HG02970 (cell line): ENCODE data around the gene PPP2R5A.
"Not testable (repeated sequence)": the region's sequence is repeated elsewhere in the genome, so short reads cannot be mapped to it uniquely, and the experiment has no call there.

Experiments
- ATAC-seq: cut with Tn5 transposase; IDR thresholded peaks from one replicate; pipeline ENCODE4 v1.9.1; 2021; ENCODE audit warnings: mild to moderate bottlenecking, moderate library complexity, moderate number of reproducible peaks; ENCODE audit not compliant: unreplicated experiment, low FRiP score

Gene PPP2R5A

DNA sequence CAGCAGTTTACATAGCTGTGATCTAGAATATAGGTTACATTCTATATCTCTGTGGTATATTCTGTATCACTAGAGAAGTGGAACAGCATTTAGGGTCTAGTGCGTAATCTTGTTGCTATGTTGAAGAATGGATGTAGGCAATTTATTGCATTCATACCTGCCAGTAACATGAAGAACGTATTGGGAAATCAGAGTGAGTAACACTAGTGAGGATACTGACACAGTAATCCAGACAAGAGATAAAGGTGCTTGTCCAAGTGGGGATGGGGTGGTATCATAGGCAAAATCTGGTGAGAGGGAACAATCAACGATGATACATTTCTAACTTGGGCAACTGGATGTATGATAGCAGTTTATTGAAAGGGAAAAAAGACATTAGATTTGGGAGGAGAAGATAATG is 9.8 kb downstream of the PPP2R5A start:
- no peak for ATAC-seq

DNA sequence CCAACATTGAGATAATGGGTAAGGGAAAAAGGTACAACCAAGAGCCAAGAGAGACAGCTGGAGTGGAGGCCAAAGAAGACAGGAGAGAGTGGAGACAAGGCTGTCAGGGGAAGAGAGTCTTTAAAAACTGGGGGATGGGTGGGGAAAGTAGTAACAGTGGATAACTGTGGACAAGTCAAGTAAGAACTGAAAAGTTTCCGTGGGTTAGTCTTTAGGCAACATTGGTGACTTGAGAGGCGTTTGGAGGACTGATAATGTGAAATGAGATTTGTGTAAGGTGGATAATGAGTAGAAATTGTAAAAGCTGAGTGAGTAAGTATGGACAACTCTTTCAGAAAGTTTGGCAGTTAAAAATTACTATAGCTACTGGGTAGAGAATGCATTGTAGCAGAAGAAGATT is 10.4 kb downstream of the PPP2R5A start:
- no peak for ATAC-seq

DNA sequence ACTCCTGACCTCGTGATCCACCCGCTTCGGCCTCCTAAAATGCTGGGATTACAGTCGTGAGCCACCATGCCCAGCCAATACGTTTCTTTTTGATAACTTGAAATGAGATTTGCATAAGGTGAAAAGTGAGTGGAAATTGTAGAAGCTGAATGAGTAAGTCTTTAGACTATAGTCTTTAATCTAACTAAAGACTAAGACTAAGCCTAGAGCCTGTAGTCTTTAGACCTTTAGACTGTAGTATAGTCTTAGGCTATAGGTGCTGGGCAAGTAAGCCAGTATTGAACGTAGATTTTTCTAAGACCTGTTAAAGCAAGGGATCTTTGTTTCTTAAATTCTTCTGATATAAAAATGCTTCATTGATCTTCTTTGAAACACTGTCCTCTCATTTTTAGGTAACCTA is 12.1 kb downstream of the PPP2R5A start:
- ATAC-seq: no peak

DNA sequence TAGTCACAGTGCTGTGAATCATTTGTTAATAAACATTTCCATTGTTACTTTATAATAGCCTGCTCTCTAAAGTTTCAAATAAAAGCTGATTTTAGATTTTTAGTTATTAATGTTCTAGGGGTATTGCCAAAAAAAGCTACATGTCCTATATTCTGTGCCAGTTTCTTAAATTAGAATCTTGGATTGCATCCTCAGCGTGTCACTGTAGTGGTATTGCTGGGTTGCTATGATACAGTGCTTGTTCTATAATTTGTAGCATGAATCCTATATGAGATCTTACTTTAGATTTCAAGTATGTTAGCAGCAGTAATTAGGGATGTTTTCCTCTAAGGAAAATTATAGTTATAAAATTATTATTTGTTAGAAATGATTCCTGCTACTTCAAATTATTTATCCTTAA is 16.4 kb downstream of the PPP2R5A start:
- ATAC-seq: no peak

DNA sequence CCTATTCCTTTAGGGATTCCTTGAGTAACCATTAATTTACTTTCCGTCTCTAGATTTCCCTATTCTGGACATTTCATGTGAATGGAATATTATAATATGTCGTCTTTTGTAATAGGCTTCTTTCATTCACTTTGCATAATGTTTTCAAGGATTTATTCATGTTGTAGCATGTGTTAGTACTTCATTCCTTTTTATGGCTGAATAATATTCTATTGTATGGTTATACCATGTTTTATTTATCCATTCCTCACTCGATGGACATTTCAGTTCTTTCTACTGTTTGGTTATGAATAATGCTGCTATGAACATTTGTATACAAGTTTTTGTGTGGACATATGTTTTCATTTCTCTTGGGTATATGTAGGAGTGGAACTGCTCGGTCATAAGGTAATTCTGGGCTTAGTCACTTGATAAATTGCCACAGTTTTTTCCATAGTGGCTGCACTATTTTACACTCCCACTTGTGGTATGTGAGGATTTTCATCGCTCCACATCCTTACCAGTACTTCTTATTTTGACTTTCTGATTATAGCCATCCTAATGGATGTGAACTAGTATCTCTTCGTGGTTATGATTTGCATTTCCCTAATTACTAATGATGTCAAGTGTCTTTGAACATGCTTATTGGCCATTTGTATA is 17.7 kb downstream of the PPP2R5A start:
- ATAC-seq: no peak

DNA sequence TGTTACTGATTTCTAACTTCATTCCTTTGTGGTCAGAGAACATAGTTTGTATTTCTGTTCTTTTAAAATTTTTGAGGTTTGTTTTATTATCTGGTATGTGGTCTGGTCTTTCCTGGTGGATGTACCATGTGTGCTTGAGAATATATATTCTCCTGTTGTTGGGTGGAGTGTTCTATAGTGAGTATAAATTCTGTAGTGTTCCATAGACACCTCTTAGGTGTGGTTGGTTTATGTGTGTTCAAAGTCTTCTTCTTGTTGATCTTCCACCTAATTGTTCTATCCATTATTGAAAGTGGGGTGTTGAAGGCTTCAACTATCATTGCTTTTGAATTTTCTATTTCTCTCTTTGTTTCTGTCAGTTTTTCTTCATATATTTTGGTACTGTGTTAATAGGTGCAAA is 20.1 kb downstream of the PPP2R5A start:
- no peak for ATAC-seq

DNA sequence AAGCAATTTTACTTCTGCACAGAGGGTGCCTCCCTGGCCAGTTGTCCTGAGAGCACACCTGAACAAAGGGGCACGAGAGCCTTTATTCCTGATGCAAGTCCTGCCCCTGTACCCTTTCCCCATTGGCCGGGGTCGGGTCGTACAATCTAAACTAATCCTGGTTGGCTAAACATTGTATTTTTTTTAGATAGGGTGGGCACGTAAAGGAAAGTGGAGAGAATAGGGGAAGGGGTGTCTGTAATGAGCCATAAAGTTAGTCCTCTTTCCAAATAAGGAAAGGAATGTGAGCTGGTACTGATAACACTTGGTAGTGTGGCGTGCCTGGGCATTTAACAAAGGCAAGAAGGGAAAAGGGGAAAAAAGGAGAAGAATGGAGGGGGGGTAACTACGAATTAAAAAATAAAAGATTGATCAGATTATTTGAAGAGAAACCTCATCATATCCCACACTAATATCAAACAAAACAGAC is 20.8 kb downstream of the PPP2R5A start:
- not testable (repeated sequence) for ATAC-seq

DNA sequence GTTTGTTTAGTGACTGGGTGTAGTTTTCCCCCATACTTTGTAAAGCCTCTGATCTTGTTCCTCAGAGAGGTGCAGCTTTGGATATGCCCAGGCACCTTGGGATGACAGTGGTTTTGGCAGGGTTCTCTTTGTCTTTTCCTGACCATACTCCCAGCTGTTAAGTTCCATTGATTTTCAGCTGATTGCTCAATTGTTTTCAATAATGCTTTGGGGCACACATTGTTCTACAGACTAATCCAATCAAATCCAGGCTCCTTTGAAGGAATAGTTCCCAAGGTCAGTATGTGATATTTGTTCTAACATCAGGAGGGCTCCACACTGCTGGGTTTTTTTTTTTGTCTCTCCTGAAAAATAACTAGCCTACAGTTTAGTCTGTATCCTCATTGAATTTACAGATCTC is 24.8 kb downstream of the PPP2R5A start:
- no peak for ATAC-seq

DNA sequence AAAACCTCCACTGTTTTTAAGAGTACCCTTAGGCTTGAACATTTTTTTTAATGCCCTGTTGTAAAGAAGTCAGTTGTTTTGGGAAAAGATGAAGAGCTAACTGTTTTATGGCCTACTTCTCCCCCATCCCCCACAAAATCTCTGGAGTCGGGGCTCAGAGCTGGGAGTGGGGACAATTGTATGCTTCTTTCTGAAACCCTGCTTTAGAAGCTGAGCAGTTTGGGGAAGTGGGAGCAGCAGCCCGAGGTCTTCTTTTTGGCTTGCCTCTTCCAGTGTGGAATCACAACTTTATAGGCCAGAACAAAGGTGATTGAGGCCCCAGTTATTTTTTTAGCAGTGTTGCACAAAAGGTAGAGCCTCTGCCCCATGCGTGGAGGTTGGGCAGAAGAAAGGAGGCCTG is 25.2 kb downstream of the PPP2R5A start:
- no peak for ATAC-seq

DNA sequence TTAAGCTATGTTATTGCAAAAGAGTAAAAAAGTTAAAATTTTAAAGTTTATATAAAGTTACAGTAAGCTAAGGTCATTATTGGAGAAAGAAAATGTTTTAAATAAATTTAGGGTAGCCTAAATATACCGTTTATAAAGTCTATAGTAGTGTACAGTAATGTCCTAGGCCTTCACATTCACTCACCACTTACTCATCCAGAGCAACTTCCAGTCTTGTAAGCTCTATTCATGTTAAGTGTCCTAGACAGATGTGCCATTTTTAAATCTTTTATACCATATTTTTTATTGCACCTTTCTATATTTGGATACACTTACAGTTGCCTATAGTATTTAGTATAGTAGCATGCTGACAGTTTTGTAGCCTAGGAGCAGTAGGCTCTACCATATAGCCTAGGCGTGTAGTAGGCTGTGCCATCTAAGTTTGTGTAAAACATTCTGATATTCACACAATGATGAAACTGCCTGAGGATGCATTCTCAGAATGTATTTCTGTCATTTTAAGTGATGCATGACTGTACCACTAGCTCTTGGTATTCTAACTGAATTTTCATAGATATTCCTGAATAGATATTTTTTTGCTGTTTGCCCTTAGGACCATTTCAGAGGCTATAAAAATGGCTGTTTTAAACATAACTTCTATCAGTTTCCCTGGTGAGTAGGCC is 26.8 kb downstream of the PPP2R5A start:
- no peak for ATAC-seq

DNA sequence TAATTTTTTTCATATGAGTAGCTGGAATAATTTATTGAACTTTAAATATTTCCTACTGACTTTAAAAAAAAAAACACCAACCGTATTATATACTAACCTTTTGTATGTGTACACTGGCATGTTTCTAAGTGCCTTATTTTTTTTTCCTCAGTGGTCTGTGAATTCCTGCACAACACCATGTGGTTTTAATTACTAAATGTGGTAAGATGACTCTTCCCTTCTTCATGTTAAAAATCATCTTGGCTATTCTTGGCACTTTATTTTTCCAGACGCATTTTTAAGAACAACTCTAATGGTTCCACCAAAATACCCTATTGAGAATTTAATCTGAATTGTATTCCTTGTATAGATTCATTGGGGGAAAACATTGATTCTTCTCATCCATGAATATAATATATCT is 28.4 kb downstream of the PPP2R5A start:
- no peak for ATAC-seq

DNA sequence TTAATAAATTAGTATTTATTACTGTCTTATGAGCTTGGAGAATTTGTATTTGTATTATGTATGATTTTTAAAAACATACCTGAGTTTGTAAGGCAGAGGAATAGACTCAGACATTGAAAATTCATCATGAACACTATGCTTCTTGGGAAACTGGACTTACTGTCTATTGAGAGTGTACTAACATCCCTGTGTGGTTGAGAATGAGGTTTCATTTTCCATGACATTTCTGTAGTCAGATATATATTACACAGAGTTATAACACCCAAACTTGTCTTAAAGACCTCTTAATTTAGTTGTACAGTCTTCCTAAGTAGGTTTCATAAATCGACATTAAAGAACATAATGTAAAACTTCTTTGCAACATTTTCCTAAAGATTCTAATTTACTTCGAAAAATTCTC is 30.0 kb downstream of the PPP2R5A start:
- no peak for ATAC-seq

DNA sequence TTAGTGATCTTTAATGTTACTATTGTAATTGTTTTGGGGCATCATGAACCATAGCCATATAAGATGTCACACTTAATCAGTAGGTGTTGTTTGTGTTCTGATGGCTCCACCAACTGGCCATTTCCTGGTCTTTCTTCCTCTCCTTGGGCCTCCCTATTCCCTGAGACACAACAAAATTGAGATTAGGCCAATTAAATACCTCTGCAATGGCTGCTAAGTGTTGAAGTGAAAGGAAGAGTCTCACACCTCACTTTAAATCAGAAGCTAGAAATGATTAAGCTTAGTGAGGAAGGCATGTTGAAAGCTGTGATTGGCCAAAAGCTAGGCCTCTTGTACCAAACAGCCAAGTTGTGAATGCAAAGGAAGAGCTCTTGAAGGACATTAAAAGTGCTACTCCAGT is 30.7 kb downstream of the PPP2R5A start:
- no peak for ATAC-seq

DNA sequence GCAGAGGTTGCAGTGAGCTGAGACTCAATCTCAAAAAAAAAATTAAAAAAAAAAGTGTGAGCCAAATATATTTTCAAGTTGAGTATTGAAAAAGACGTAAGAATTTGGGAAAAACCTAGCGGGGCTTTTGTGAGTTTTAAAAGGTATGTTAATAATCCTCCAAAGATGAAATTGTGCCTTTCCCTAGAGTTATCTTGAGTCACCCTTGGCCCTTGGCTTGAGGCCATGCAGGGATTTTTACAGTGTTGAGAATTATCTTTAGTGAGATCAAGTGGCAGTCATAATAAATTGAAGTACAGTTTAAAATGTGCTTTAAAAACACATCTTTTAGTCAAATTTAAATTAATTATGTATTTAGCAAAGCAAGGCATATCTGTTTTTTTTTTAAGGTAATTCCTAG is 32.7 kb downstream of the PPP2R5A start:
- ATAC-seq: no peak

DNA sequence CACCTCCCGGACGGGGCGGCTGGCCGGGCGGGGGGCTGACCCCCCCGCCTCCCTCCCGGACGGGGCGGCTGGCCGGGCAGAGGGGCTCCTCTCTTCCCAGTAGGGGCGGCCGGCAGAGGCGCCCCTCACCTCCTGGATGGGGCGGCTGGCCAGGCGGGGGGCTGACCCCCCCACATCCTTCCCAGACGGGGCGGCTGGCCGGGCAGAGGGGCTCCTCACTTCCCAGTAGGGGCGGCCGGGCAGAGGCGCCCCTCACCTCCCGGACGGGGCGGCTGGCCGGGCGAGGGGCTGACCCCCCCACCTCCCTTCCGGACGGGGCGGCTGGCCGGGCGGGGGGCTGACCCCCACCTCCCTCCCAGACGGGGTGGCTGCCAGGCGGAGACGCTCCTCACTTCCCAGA is 35.8 kb downstream of the PPP2R5A start:
- not testable (repeated sequence) for ATAC-seq

DNA sequence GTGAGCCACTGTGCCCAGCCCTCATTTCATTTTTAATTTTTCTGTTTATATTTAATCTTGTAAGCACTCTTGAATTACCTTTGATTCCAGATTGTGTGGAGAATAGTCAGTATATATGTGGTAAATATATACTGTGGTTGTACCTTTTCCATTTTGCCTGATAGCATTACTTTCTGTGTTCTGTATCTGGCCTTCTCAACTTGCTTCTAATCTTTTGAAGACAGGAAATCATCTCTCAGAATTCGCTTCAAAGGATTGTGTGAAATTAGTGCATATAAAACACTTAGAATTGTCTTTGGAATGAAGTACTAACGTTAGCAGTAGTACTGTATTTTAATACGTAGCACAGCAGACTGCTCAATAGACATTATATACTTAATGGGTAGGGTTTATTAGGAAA is 37.9 kb downstream of the PPP2R5A start:
- ATAC-seq: no peak

DNA sequence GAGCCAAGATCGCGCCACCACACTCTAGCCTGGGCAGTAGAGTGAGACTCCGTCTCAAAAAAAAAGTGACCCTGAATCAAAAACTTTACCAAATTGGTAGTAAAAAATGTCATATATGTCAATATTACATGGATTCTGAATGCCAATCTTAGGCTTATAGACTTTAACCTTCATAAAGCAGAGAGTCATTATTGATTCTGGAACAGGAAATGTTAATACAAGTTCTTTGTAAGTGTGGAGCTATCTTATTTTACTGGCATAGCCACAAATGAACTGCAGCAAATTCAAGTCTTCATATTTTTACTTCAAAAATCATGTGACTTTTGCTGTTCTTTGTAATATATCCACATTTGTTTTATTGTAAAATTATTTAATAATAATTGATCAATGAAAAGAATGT is 41.3 kb downstream of the PPP2R5A start:
- no peak for ATAC-seq

DNA sequence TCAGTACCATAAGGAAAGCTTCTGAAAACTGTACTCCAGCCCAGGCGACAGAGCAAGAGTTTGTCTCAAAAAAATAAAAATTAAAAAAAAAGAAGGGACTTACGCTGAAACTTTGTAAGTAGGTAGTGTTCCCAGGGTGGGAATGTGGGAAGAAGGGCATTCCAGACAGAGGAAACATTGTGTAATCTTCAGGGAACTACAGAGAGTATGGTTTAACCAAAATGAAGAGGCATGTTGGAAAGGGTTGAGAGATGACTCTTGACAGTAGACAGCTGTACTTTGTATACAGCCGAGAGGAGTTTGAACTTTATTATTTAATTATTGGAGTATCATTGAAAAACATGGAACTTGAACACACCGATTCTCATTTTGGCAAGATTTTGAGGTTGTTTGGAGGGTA is 43.0 kb downstream of the PPP2R5A start:
- no peak for ATAC-seq

DNA sequence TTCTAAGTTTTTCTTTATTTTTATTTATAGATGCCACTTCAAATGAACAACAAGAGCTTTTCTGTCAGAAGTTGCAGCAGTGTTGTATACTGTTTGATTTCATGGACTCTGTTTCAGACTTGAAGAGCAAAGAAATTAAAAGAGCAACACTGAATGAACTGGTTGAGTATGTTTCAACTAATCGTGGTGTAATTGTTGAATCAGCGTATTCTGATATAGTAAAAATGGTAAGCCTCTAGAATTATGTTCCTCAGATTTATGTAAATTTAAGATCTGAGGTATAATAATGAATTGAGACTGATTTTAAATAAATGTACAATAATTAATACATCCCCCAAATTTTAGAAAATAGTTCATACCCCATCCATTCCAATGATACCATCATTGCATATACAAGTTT is 43.9 kb downstream of the PPP2R5A start:
- ATAC-seq: no peak

DNA sequence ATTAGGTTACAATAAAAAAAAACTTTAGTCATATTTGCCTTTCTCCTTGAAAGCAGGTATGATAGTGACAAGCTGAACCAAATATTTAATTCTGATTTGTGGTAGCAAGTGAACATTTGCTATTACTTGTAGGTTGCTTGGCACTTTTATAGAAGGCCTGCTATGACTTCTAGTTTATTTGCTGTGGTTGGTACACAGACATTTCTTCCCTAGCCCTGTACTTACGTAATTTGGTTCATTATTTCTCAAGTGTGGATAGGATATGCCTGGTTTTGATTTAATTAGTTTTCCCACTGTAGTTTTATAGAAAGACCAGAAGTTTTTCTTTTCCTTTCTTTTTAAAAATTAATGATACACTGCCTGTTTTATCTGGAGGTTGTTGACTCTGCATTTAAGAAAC is 55.9 kb downstream of the PPP2R5A start:
- no peak for ATAC-seq

DNA sequence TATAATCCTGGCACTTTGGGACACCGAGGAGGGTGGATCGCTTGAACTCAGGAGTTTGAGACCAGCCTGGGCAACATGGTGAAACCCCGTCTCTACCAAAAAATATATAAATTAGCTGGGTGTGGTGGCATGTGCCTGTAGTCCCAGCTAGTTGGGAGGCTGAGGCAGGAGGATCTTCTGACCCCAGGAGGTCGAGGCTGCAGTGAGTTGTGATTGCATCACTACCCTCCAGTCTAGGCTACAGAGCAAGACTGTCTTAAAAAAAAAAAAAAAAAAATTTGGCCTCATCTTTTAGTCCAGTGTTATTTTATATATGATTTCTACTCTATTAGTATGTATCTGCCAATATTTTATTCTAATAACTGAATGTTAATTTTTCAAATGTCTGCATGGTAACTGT is 59.7 kb downstream of the PPP2R5A start:
- no peak for ATAC-seq

DNA sequence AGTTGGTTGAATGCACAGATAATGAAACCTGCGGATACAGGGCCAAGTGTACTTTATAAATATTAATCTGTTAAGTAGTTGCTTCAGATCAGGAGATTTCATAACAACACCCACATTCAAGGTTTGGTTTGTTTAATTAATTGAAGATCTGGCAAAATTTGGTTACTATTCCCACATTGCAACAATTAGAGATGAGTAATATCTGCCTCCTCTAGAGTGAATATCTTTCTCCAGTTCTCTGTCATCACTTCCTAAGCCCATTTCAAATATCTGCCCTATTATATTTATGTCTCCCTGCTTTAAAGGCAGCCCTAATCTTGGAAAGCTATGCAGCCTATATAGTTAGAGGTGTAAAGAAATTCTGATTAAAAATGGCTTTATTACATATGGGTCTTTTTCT is 61.4 kb downstream of the PPP2R5A start:
- ATAC-seq: no peak
